SU-DHL-6 (cell line): ENCODE data around the gene IFIT5.

ENCODE experiments used
- CTCF ChIP-seq: fragments of 200-600 bp; sonication (generic); IDR thresholded peaks from one replicate; pipeline ENCODE4 v1.5.1; 2017; ENCODE audit warnings: antibody characterized with exemption, mild to moderate bottlenecking, low read length, moderate library complexity; ENCODE audit not compliant: insufficient read depth, poor library complexity, severe bottlenecking
- EZH2phosphoT487 ChIP-seq: fragments of 200-600 bp; sonication (generic), shearing (Covaris generic); conservative IDR thresholded peaks from 2 replicates; pipeline ENCODE4 v1.6.1; 2018; ENCODE audit warnings: mild to moderate bottlenecking, antibody characterized with exemption, low read length, moderate library complexity, mixed read lengths

- TF ChIP-seq CTCF (no peak), EZH2phosphoT487 (no peak)
Observed at GRCh38 chr10:89403043-89403442, 11.3 kb upstream of the IFIT5 start.
